Mesothelial cell of epicardium (in vitro differentiated cells): Measurements from ENCODE around the gene RALGPS1. TPM values are rescaled to one million over a fixed set of nuclear protein-coding genes. Genes with fewer than 3 reads are reported as not detected.
A peak's percentile ranks its signal among the peaks of the same experiment; 100 is the strongest.

Source experiments
- DNase-seq, 2 experiments: peaks; one replicate each; pipeline ENCODE4 v3.0.0; 2021; ENCODE audit warnings: low spot score in 2 of 2; ENCODE audit not compliant: unreplicated experiment in 2 of 2
- H3K27ac Mint-ChIP-seq: 2 replicates; pipeline ENCODE4 v1.8.0; 2021; ENCODE audit warnings: mixed read lengths
- H3K27me3 Mint-ChIP-seq: 2 replicates; pipeline ENCODE4 v1.8.0; 2021; ENCODE audit warnings: low read depth, mixed read lengths
- H3K36me3 Mint-ChIP-seq: 2 replicates; pipeline ENCODE4 v1.8.0; 2021; ENCODE audit warnings: mixed read lengths
- H3K4me1 Mint-ChIP-seq: 2 replicates; pipeline ENCODE4 v1.8.0; 2021; ENCODE audit warnings: mixed read lengths
- H3K4me3 Mint-ChIP-seq: 2 replicates; pipeline ENCODE4 v1.8.0; 2021; ENCODE audit warnings: mild to moderate bottlenecking, moderate library complexity, mixed read lengths
- H3K9me3 Mint-ChIP-seq: 2 replicates; pipeline ENCODE4 v1.8.0; 2021; ENCODE audit warnings: mixed read lengths
- CTCF ChIP-seq: fragments of 200-600 bp; sonication (generic); IDR thresholded peaks from one replicate; pipeline ENCODE4 v1.5.0; 2021; ENCODE audit warnings: antibody characterized with exemption; ENCODE audit not compliant: unreplicated experiment
- total RNA-seq: library from RNA; stranded (reverse); gene quantifications from 3 replicates; pipeline ENCODE4 v1.2.1, GENCODE V29; 2021

The RALGPS1 gene
- total RNA-seq, 1 donor from 2014 or later: 25.6 TPM

- no peaks in the 10 kb centered on the region for H3K9me3 Mint-ChIP-seq
- H3K4me1 Mint-ChIP-seq: peaks cover 41% of the 10 kb centered on the region
- H3K4me3 Mint-ChIP-seq: no peak overlapping the region
- no peak for TF ChIP-seq CTCF
- DNase-seq: no peak
- H3K27me3 Mint-ChIP-seq: no peaks in the 10 kb centered on the region
- no peak overlapping the region for H3K27ac Mint-ChIP-seq
- no peaks in the 10 kb centered on the region for H3K36me3 Mint-ChIP-seq
Measured at GRCh38 chr9:127018935-127019334, 104.4 kb downstream of the RALGPS1 start.

- no peak for TF ChIP-seq CTCF
- H3K27me3 Mint-ChIP-seq: no peaks in the 10 kb centered on the region
- no peak for DNase-seq
- H3K4me3 Mint-ChIP-seq: no peak overlapping the region
- no peaks in the 10 kb centered on the region for H3K36me3 Mint-ChIP-seq
- H3K4me1 Mint-ChIP-seq: peaks cover 38% of the 10 kb centered on the region
- H3K27ac Mint-ChIP-seq: peak overlapping the region; percentile 71
- H3K9me3 Mint-ChIP-seq: no peaks in the 10 kb centered on the region
Measured at GRCh38 chr9:127020036-127020801, 105.6 kb downstream of the RALGPS1 start.

DNA sequence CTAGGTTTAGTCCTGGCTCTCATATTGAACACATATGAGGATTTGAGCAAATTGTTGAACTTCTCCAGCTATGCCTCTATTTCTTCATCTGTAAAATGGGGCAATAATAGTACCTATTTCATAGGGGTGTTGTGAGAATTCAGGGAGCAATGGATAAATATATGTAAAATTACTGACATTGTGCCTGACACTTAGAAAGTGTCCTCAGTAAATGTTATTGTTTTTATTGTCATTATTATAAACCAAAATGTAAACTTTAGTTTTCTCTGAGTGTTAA lies 106.2 kb downstream of the RALGPS1 start:
- Mint-ChIP-seq H3K27me3 (no peaks in the 10 kb centered on the region), H3K4me3 (no peak overlapping the region), H3K4me1 (peaks cover 38% of the 10 kb centered on the region), H3K27ac (peak overlapping the region; percentile 71), H3K9me3 (no peaks in the 10 kb centered on the region), H3K36me3 (no peaks in the 10 kb centered on the region)
- no peak for TF ChIP-seq CTCF
- no peak for DNase-seq

- H3K4me3 Mint-ChIP-seq: no peak overlapping the region
Measured at GRCh38 chr9:127021664-127022363, 107.2 kb downstream of the RALGPS1 start.

GRCh38 chr9:127022913-127023660 lies 108.5 kb downstream of the RALGPS1 start:
- H3K4me3 Mint-ChIP-seq: no peak overlapping the region
- peaks cover 44% of the 10 kb centered on the region for H3K4me1 Mint-ChIP-seq
- no peaks in the 10 kb centered on the region for H3K27me3 Mint-ChIP-seq
- no peaks in the 10 kb centered on the region for H3K36me3 Mint-ChIP-seq
- H3K27ac Mint-ChIP-seq: peak overlapping the region; percentile 89
- no peak for DNase-seq
- H3K9me3 Mint-ChIP-seq: no peaks in the 10 kb centered on the region
- TF ChIP-seq CTCF: no peak

More at GRCh38 chr9:127021664-127022363, 107.2 kb downstream of the RALGPS1 start:
- no peak for TF ChIP-seq CTCF
- H3K27ac Mint-ChIP-seq: peak overlapping the region; percentile 89
- H3K9me3 Mint-ChIP-seq: no peaks in the 10 kb centered on the region
- peak; percentile 35 to 64 for DNase-seq
- H3K4me1 Mint-ChIP-seq: peaks cover 38% of the 10 kb centered on the region
- no peaks in the 10 kb centered on the region for H3K36me3 Mint-ChIP-seq
- H3K27me3 Mint-ChIP-seq: no peaks in the 10 kb centered on the region
